H1 (cell line): Measurements from ENCODE around the gene CGNL1. TPM values are rescaled to one million over a fixed set of nuclear protein-coding genes. Genes with fewer than 3 reads are reported as not detected.
A peak's percentile ranks its signal among the peaks of the same experiment; 100 is the strongest.

ENCODE experiments used
- CTCF ChIA-PET: fragments of 300-600 bp; sonication (Branson Sonifier 250); formaldehyde crosslinking; loops from one replicate; lab custom pipeline; 2021; ENCODE audit not compliant: partially characterized antibody; lab: Charles Lee
- POLR2A ChIA-PET: fragments of 300-600 bp; sonication (Branson Sonifier 250); formaldehyde crosslinking; loops from one replicate; lab custom pipeline; 2021; ENCODE audit warnings: inconsistent platforms; ENCODE audit not compliant: partially characterized antibody; lab: Charles Lee
- DNase-seq, 2 experiments: peaks; one replicate each; pipeline versions ENCODE4 v3.0.0 to v3.0.0-alpha.2; 2010 to 2022; ENCODE audit warnings: low spot score in 2 of 2, low read depth in 1 of 2, mixed read lengths in 1 of 2
- FAIRE-seq: peaks from 2 replicates; lab custom pipeline; 2011; peaks lifted over from hg19 to GRCh38; lab: Jason Lieb, UNC
- H2AFZ ChIP-seq: 2 replicates; pipeline ENCODE4 v1.8.1; 2012; ENCODE audit warnings: low read length, inconsistent platforms
- H2AK5ac ChIP-seq: 2 replicates; pipeline ENCODE4 v1.6.1; 2013; ENCODE audit warnings: low read depth, low read length
- H2BK120ac ChIP-seq: replicated peaks from 2 replicates; pipeline ENCODE3; 2013; ENCODE audit warnings: low read depth, low read length, inconsistent platforms
- H2BK12ac ChIP-seq: 2 replicates; pipeline ENCODE4 v1.6.1; 2013; ENCODE audit warnings: low read depth, low read length
- H2BK15ac ChIP-seq: 2 replicates; pipeline ENCODE4 v1.6.1; 2013; ENCODE audit warnings: low read length
- H2BK20ac ChIP-seq: 2 replicates; pipeline ENCODE4 v1.6.1; 2013; ENCODE audit warnings: low read length
- H2BK5ac ChIP-seq: 2 replicates; pipeline ENCODE4 v1.6.1; 2013; ENCODE audit warnings: low read depth, low read length
- H3K14ac ChIP-seq: 2 replicates; pipeline ENCODE4 v1.6.1; 2013; ENCODE audit warnings: inconsistent platforms; ENCODE audit not compliant: insufficient read length
- H3K18ac ChIP-seq: 2 replicates; pipeline ENCODE4 v1.6.1; 2013; ENCODE audit warnings: low read length; ENCODE audit errors: extremely low read depth
- H3K23ac ChIP-seq: 2 replicates; pipeline ENCODE4 v1.6.1; 2013; ENCODE audit warnings: inconsistent platforms; ENCODE audit not compliant: insufficient read length
- H3K23me2 ChIP-seq: 2 replicates; pipeline ENCODE4 v1.6.1; 2013; ENCODE audit warnings: low read depth, low read length
- H3K27ac ChIP-seq: 2 replicates; pipeline ENCODE4 v1.6.1; 2011; ENCODE audit warnings: low read depth, low read length, inconsistent platforms
- H3K27me3 ChIP-seq, 4 experiments: replicated peaks in 1 of 4; 1 replicate in 1 of 4; 2 replicates in 3 of 4; pipeline versions ENCODE4 v1.6.1 to v1.8.1; 2011 to 2013; ENCODE audit warnings: low read length in 3 of 4, mild to moderate bottlenecking in 3 of 4, inconsistent platforms in 2 of 4, mixed read lengths in 2 of 4, moderate library complexity in 1 of 4; ENCODE audit not compliant: control insufficient read depth in 3 of 4, insufficient read depth in 3 of 4; ENCODE audit errors: extremely low read depth in 1 of 4
- H3K36me3 ChIP-seq, 4 experiments: 2 replicates each; pipeline versions ENCODE4 v1.6.1 to v1.8.1; 2011 to 2013; ENCODE audit warnings: mild to moderate bottlenecking in 4 of 4, low read length in 3 of 4, moderate library complexity in 2 of 4, control low read depth in 1 of 4, inconsistent platforms in 1 of 4; ENCODE audit not compliant: insufficient read depth in 4 of 4, control insufficient read depth in 2 of 4
- H3K4ac ChIP-seq: replicated peaks from 2 replicates; pipeline ENCODE3; 2013; ENCODE audit warnings: low read length, low read depth, mixed read lengths, inconsistent platforms; ENCODE audit not compliant: insufficient read length
- H3K4me1 ChIP-seq, 4 experiments: replicated peaks in 1 of 4; 1 replicate in 1 of 4; 2 replicates in 3 of 4; pipeline versions ENCODE4 v1.6.1 to v1.8.1; 2011 to 2013; ENCODE audit warnings: low read length in 3 of 4, inconsistent platforms in 2 of 4, mixed read lengths in 1 of 4; ENCODE audit not compliant: insufficient read depth in 4 of 4, control insufficient read depth in 3 of 4
- H3K4me2 ChIP-seq, 2 experiments: 2 replicates each; pipeline versions ENCODE4 v1.6.1 to v1.8.1; 2011 to 2013; ENCODE audit warnings: low read depth in 2 of 2, low read length in 2 of 2, control low read depth in 1 of 2, inconsistent platforms in 1 of 2, mild to moderate bottlenecking in 1 of 2; ENCODE audit not compliant: insufficient read depth in 1 of 2
- H3K4me3 ChIP-seq, 4 experiments: fragments of 200-600, 300-600 bp in 1 of 4; sonication (generic), shearing (Covaris generic), sonication (Bioruptor Twin) in 1 of 4; 2 replicates each; pipeline versions ENCODE4 v1.5.1 to v1.8.1; 2011 to 2016; ENCODE audit warnings: low read length in 4 of 4, low read depth in 3 of 4, control low read depth in 2 of 4, inconsistent platforms in 2 of 4, mild to moderate bottlenecking in 2 of 4, mixed read lengths in 1 of 4, moderate library complexity in 1 of 4; ENCODE audit not compliant: insufficient read depth in 2 of 4; ENCODE audit errors: extremely low read depth in 1 of 4
- H3K56ac ChIP-seq: replicated peaks from 2 replicates; pipeline ENCODE3; 2013; ENCODE audit warnings: low read depth, mild to moderate bottlenecking, mixed read lengths, low read length, inconsistent platforms; ENCODE audit not compliant: insufficient read length
- H3K79me1 ChIP-seq: 2 replicates; pipeline ENCODE4 v1.6.1; 2013; ENCODE audit warnings: low read depth, low read length, control low read depth
- H3K79me2 ChIP-seq, 2 experiments: 2 replicates each; pipeline versions ENCODE4 v1.6.1 to v1.8.1; 2012 to 2013; ENCODE audit warnings: low read length in 2 of 2, mild to moderate bottlenecking in 2 of 2, inconsistent platforms in 1 of 2; ENCODE audit not compliant: insufficient read depth in 2 of 2, control insufficient read depth in 1 of 2
- H3K9ac ChIP-seq, 4 experiments: replicated peaks in 1 of 4; 1 replicate in 1 of 4; 2 replicates in 3 of 4; pipeline versions ENCODE4 v1.6.1 to v1.8.1; 2011 to 2013; ENCODE audit warnings: low read depth in 3 of 4, low read length in 3 of 4, control low read depth in 2 of 4, mild to moderate bottlenecking in 2 of 4, moderate library complexity in 2 of 4, inconsistent platforms in 1 of 4; ENCODE audit errors: extremely low read depth in 1 of 4
- H3K9me3 ChIP-seq, 2 experiments: 2 replicates each; pipeline versions ENCODE4 v1.6.1 to v1.8.1; 2012 to 2013; ENCODE audit warnings: mild to moderate bottlenecking in 2 of 2, moderate library complexity in 2 of 2, control low read depth in 1 of 2, inconsistent platforms in 1 of 2, low read depth in 1 of 2, low read length in 1 of 2, mixed read lengths in 1 of 2; ENCODE audit not compliant: insufficient read depth in 2 of 2
- H4K20me1 ChIP-seq, 2 experiments: replicated peaks in 1 of 2; 2 replicates each; pipeline versions ENCODE3 to v1.8.1; 2011 to 2013; ENCODE audit warnings: inconsistent platforms in 2 of 2, low read length in 2 of 2, mild to moderate bottlenecking in 1 of 2; ENCODE audit not compliant: insufficient read depth in 2 of 2, control insufficient read depth in 1 of 2
- H4K5ac ChIP-seq: 2 replicates; pipeline ENCODE4 v1.6.1; 2013; ENCODE audit warnings: low read length, low read depth, mixed read lengths, inconsistent platforms; ENCODE audit not compliant: insufficient read length
- H4K8ac ChIP-seq: 2 replicates; pipeline ENCODE4 v1.8.0; 2013; ENCODE audit warnings: mild to moderate bottlenecking, moderate library complexity, low read length, inconsistent platforms; ENCODE audit not compliant: insufficient read depth; ENCODE audit errors: extremely low read depth
- H4K91ac ChIP-seq: replicated peaks from 2 replicates; pipeline ENCODE3; 2013; ENCODE audit warnings: low read length, mixed read lengths, inconsistent platforms; ENCODE audit not compliant: insufficient read length
- EGR1 ChIP-seq: IDR thresholded peaks from 2 replicates; pipeline ENCODE4 v1.6.1; 2011; ENCODE audit warnings: low read depth, low read length, borderline replicate concordance
- FOSL1 ChIP-seq: IDR thresholded peaks from 2 replicates; pipeline ENCODE4 v1.6.1; 2011; ENCODE audit warnings: mild to moderate bottlenecking, low read depth, low read length, moderate library complexity; ENCODE audit not compliant: insufficient read depth
- NRF1 ChIP-seq: IDR thresholded peaks from 2 replicates; pipeline ENCODE4 v1.6.1; 2011; ENCODE audit warnings: mild to moderate bottlenecking, low read depth, low read length, improper control_type of control experiment
- SIX5 ChIP-seq: IDR thresholded peaks from 2 replicates; pipeline ENCODE4 v1.6.1; 2011; ENCODE audit warnings: mild to moderate bottlenecking, low read depth, low read length
- SUZ12 ChIP-seq: fragments of 200-600 bp; sonication (generic); IDR thresholded peaks from 2 replicates; pipeline ENCODE4 v1.6.1; 2012; ENCODE audit warnings: mild to moderate bottlenecking, inconsistent platforms, low read length, moderate library complexity, mixed read lengths
- TAF1 ChIP-seq: IDR thresholded peaks from 2 replicates; pipeline ENCODE4 v1.6.1; 2011; ENCODE audit warnings: mild to moderate bottlenecking, low read depth, low read length
- WGBS, 2 experiments: shearing (Covaris generic) in 1 of 2; methylation state at CpG; one replicate each; pipeline versions ENCODE4 v1.1.6 to v1.1.7; 2013 to 2015; ENCODE audit warnings: low lambda C conversion rate in 2 of 2, mixed read lengths in 2 of 2, inconsistent platforms in 1 of 2, low coverage in 1 of 2, missing lambda C conversion rate in 1 of 2; ENCODE audit not compliant: insufficient replicate concordance in 2 of 2, insufficient coverage in 1 of 2, insufficient read length in 1 of 2; ENCODE audit errors: extremely low coverage in 1 of 2, missing lambda C conversion rate in 1 of 2; 5-methylcytosine and 5-hydroxymethylcytosine counted together
- polyA plus RNA-seq, 7 experiments: library from polyadenylated mRNA; depleted of rRNA in 3 of 7; stranded (reverse) in 5 of 7; unstranded in 2 of 7; fragments of >200 nt in 5 of 7; fragments of 200-250 nt in 2 of 7; gene quantifications; 1 replicate in 5 of 7; 2 replicates in 1 of 7; 4 replicates in 1 of 7; pipeline versions ENCODE4 v1.2.1 to v1.2.3, GENCODE V29; 2011 to 2013; ENCODE audit warnings: missing spikeins in 2 of 7, mixed read lengths in 2 of 7
- total RNA-seq: library from RNA; stranded (reverse); fragmentation: NEBNext Ultra II Directional; extraction: Animal tissue kit (Norgen Biotek cat#: 25700); gene quantifications from 2 replicates; pipeline ENCODE4 v1.2.1, GENCODE V29; 2021
- TF ChIP-seq, protein P1 (sequence below), 3 experiments: IDR thresholded peaks; 1 replicate in 2 of 3; 2 replicates in 1 of 3; pipeline versions ENCODE4 v1.5.1 to v1.6.1; 2011; ENCODE audit warnings: low read length in 3 of 3, mild to moderate bottlenecking in 3 of 3, inconsistent platforms in 2 of 3, low read depth in 1 of 3, moderate library complexity in 1 of 3; ENCODE audit not compliant: insufficient read depth in 1 of 3; ENCODE audit errors: control extremely low read depth in 1 of 3
- TF ChIP-seq, protein P2 (sequence below): IDR thresholded peaks from 2 replicates; pipeline ENCODE4 v1.6.1; 2012; ENCODE audit warnings: low read length, inconsistent platforms

Gene CGNL1
- total and polyA plus RNA-seq, 2 of the 8 experiments (the other 6 are each of a cell fraction or from before 2014, with no cell fraction given): 21.8 to 75.6 TPM

DNA sequence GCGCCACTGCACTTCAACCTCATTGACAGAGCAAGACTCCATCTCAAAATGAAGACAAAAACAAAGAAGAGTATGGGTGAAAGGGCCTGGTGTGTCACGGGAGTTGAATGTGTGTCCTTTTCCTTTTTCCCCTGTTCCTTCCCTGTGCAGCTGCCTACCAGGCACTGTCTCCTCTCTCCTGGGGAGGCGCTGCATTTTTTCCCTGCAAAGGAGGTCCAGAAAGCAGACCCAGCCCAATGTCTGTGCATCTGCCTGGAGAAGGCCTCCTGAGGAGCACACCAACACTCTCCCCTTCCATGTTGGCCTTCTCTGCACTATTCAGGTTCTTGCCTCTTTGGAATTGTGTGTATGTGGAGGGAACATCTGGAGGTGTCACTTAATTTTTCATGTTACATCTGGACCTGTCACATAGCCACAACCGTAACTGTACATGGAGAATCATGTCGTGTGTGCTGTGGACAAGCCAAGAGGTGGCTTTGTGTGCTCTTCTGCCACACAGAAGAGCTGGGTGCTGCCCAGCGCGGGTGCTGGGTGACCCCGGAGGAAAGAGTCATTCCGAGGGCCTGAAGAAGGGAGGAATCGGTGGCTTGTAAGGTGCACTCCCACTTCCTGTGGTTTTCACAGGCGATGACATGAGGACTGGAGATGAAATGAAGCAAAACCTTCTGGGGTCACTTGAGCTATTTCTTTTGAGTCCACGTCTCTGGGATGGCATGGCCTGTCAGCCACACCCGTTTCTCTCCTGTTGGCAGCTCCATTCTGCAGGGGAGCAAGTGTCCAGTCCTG lies 46.5 kb upstream of the CGNL1 start:
- ChIA-PET CTCF (interaction anchor here (0.7 to 7.2 kb wide), 18 partner anchors 11 to 257 kb away, joined by 3 to 60 read pairs (median 4); no protein-coding TSS in a partner anchor), POLR2A (no interaction called here)
- TF ChIP-seq TAF1 (no peak), NRF1 (no peak), FOSL1 (no peak), SIX5 (no peak), EGR1 (no peak), SUZ12 (no peak)
- TF ChIP-seq, protein P1, sequence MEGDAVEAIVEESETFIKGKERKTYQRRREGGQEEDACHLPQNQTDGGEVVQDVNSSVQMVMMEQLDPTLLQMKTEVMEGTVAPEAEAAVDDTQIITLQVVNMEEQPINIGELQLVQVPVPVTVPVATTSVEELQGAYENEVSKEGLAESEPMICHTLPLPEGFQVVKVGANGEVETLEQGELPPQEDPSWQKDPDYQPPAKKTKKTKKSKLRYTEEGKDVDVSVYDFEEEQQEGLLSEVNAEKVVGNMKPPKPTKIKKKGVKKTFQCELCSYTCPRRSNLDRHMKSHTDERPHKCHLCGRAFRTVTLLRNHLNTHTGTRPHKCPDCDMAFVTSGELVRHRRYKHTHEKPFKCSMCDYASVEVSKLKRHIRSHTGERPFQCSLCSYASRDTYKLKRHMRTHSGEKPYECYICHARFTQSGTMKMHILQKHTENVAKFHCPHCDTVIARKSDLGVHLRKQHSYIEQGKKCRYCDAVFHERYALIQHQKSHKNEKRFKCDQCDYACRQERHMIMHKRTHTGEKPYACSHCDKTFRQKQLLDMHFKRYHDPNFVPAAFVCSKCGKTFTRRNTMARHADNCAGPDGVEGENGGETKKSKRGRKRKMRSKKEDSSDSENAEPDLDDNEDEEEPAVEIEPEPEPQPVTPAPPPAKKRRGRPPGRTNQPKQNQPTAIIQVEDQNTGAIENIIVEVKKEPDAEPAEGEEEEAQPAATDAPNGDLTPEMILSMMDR (IDR thresholded peaks at IDR 0.05; ENCODE audit: control extremely low read depth in 1 of 3, insufficient read depth in 1 of 3, low read depth in 1 of 3, low read length in 3 of 3): peak in 1 of 3 experiments; percentile 14; a peak in 1 of 4 replicates
- TF ChIP-seq, protein P2, sequence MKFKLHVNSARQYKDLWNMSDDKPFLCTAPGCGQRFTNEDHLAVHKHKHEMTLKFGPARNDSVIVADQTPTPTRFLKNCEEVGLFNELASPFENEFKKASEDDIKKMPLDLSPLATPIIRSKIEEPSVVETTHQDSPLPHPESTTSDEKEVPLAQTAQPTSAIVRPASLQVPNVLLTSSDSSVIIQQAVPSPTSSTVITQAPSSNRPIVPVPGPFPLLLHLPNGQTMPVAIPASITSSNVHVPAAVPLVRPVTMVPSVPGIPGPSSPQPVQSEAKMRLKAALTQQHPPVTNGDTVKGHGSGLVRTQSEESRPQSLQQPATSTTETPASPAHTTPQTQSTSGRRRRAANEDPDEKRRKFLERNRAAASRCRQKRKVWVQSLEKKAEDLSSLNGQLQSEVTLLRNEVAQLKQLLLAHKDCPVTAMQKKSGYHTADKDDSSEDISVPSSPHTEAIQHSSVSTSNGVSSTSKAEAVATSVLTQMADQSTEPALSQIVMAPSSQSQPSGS: no peak

More for the DNA sequence above, 46.5 kb upstream of the CGNL1 start:
- Histone ChIP-seq H3K4ac (peak overlapping the region; percentile 21), H3K9ac (no peak overlapping the region; a peak in 1 of 7 replicates), H3K4me1 (peaks cover 0 to 6% (median 0%) of the 10 kb centered on the region in 4 experiments; a peak in 2 of 7 replicates), H3K9me3 (no peaks in the 10 kb centered on the region), H3K27me3 (no peaks in the 10 kb centered on the region; a peak in 1 of 7 replicates), H2BK12ac (no peak overlapping the region), H4K5ac (no peak overlapping the region), H3K18ac (no peak overlapping the region), H3K4me2 (no peak overlapping the region), H2BK5ac (no peak overlapping the region), H2AK5ac (no peak overlapping the region), H4K8ac (no peak overlapping the region), H2BK15ac (no peak overlapping the region), H2BK120ac (no peak overlapping the region), H3K23me2 (no peaks in the 10 kb centered on the region), H2BK20ac (no peak overlapping the region), H4K20me1 (no peaks in the 10 kb centered on the region), H2AFZ (no peak overlapping the region), H3K56ac (no peak overlapping the region), H3K79me1 (no peaks in the 10 kb centered on the region), H3K36me3 (no peaks in the 10 kb centered on the region), H3K23ac (no peak overlapping the region), H3K4me3 (no peak overlapping the region), H3K79me2 (no peaks in the 10 kb centered on the region), H4K91ac (no peak overlapping the region), H3K14ac (no peak overlapping the region), H3K27ac (no peak overlapping the region)
- WGBS, 2 experiments: 89% methylated on average over 13 of the region's 13 CpGs; no CpG with 5 or more reads in 1 of the 2 experiments
- FAIRE-seq: no peak
- no peak for DNase-seq
